Subcutaneous abdominal adipose tissue (tissue), 5 donors: ENCODE measurements around the gene C4B.
"Not testable (repeated sequence)": the region's sequence is repeated elsewhere in the genome, so short reads cannot be mapped to it uniquely, and the experiment has no call there.

Experiments used
- H3K27ac ChIP-seq: one replicate; pipeline ENCODE4 v1.7.0; 2013; ENCODE audit warnings: low read depth, mild to moderate bottlenecking, inconsistent platforms, low read length, moderate library complexity
- H3K27me3 ChIP-seq, 5 donors: one replicate each; pipeline ENCODE4 v1.7.0; 2013; ENCODE audit warnings: low read length in 5 of 5, inconsistent platforms in 1 of 5; ENCODE audit not compliant: control insufficient read depth in 5 of 5, insufficient read depth in 4 of 5
- H3K36me3 ChIP-seq, 5 donors: one replicate each; pipeline ENCODE4 v1.7.0; 2013; ENCODE audit warnings: low read length in 5 of 5; ENCODE audit not compliant: control insufficient read depth in 5 of 5, insufficient read depth in 5 of 5
- H3K4me1 ChIP-seq, 5 donors: one replicate each; pipeline ENCODE4 v1.7.0; 2013; ENCODE audit warnings: low read length in 5 of 5, mild to moderate bottlenecking in 3 of 5, moderate library complexity in 1 of 5; ENCODE audit not compliant: control insufficient read depth in 5 of 5, insufficient read depth in 5 of 5
- H3K4me3 ChIP-seq, 5 donors: one replicate each; pipeline ENCODE4 v1.7.0; 2013; ENCODE audit warnings: low read length in 5 of 5, low read depth in 1 of 5
- H3K9ac ChIP-seq, 5 donors: one replicate each; pipeline ENCODE4 v1.7.0; 2013; ENCODE audit warnings: low read length in 5 of 5, mild to moderate bottlenecking in 4 of 5, moderate library complexity in 3 of 5
- H3K9me3 ChIP-seq, 5 donors: one replicate each; pipeline ENCODE4 v1.7.0; 2013; ENCODE audit warnings: low read length in 5 of 5; ENCODE audit not compliant: control insufficient read depth in 5 of 5
- donor health status: healthy.
- donor health status: healthy.
- donor health status: healthy.
- donor health status: healthy.
- donor health status: healthy.

C4B gene

GRCh38 chr6:32043589-32044380 is 29.2 kb downstream of the C4B start:
- not testable (repeated sequence) for H3K9me3 ChIP-seq, H3K9ac ChIP-seq, H3K27ac ChIP-seq, H3K4me3 ChIP-seq
- H3K27me3 ChIP-seq, result peaks cover 3 to 18% (median 7%) of the 10 kb centered on the region in 5 donors
- H3K36me3 ChIP-seq, result peaks cover 0 to 14% (median 2%) of the 10 kb centered on the region in 5 donors
- peaks cover 6 to 29% (median 27%) of the 10 kb centered on the region in 5 donors for H3K4me1 ChIP-seq

GRCh38 chr6:32044916-32045315 is 30.3 kb downstream of the C4B start:
- not testable (repeated sequence) for H3K9ac ChIP-seq, H3K4me3 ChIP-seq, H3K27ac ChIP-seq, H3K9me3 ChIP-seq
- H3K27me3 ChIP-seq, result peaks cover 3 to 18% (median 7%) of the 10 kb centered on the region in 5 donors
- peaks cover 0 to 20% (median 2%) of the 10 kb centered on the region in 5 donors for H3K36me3 ChIP-seq
- peaks cover 6 to 30% (median 27%) of the 10 kb centered on the region in 5 donors for H3K4me1 ChIP-seq

DNA sequence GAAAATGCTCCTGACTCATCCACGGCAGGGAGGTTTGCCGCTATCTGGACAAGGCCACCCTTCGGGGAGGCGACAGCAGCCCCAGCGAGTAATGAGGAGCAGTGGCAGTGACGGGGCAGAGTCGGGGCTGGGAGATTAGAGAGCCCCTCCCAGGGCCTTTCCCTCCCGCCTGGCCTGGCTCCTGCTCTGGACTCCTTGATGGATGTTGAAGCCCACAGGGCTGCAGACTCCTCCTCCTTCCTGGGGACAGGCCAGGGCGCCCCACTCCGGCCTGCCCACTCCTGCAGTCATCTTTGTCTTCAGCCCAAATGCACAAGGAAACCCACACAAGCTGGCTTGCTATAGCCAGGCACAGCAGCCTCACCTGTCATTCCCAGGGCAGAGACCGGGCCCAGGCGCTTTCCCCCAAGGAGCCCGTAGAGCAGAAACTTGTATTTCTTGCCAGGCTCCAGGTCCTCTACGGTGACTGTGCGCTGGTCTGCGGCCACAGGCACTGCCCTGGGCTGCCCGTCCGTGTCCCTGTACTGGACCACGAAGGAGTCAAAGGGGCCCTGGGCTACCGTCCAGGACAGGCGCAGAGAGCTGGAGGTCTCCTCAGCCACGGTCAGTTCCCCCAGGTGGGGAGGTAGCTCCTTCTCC is 31.3 kb downstream of the C4B start:
- no peak overlapping the region for H3K9ac ChIP-seq
- peak overlapping the region in 1 of 5 donors; percentile 8 for H3K4me3 ChIP-seq
- H3K9me3 ChIP-seq, result peaks cover 0 to 4% (median 0%) of the 10 kb centered on the region in 5 donors
- peaks cover 3 to 18% (median 7%) of the 10 kb centered on the region in 5 donors for H3K27me3 ChIP-seq
- H3K27ac ChIP-seq, result peak overlapping the region; percentile 85
- peaks cover 0 to 24% (median 2%) of the 10 kb centered on the region in 5 donors for H3K36me3 ChIP-seq
- peaks cover 6 to 30% (median 27%) of the 10 kb centered on the region in 5 donors for H3K4me1 ChIP-seq

GRCh38 chr6:32046450-32047083 is 32.0 kb downstream of the C4B start:
- Histone ChIP-seq H3K27me3 (peaks cover 3 to 18% (median 7%) of the 10 kb centered on the region in 5 donors), H3K4me1 (peaks cover 6 to 30% (median 27%) of the 10 kb centered on the region in 5 donors), H3K27ac (peak overlapping the region; percentile 85), H3K9ac (peak overlapping the region in 1 of 5 donors; percentile 21), H3K9me3 (peaks cover 0 to 4% (median 0%) of the 10 kb centered on the region in 5 donors), H3K4me3 (peak overlapping the region in 1 of 5 donors; percentile 8), H3K36me3 (peaks cover 0 to 25% (median 2%) of the 10 kb centered on the region in 5 donors)

GRCh38 chr6:32047084-32047478 is 32.5 kb downstream of the C4B start:
- Histone ChIP-seq H3K36me3 (peaks cover 0 to 25% (median 2%) of the 10 kb centered on the region in 5 donors), H3K4me1 (peaks cover 6 to 30% (median 27%) of the 10 kb centered on the region in 5 donors), H3K27ac (peak overlapping the region; percentile 85), H3K9me3 (peaks cover 0 to 4% (median 0%) of the 10 kb centered on the region in 5 donors), H3K9ac (peak overlapping the region in 2 of 5 donors; percentile 7 to 94), H3K27me3 (peaks cover 3 to 18% (median 7%) of the 10 kb centered on the region in 5 donors), H3K4me3 (peak overlapping the region in 1 of 5 donors; percentile 6)

DNA sequence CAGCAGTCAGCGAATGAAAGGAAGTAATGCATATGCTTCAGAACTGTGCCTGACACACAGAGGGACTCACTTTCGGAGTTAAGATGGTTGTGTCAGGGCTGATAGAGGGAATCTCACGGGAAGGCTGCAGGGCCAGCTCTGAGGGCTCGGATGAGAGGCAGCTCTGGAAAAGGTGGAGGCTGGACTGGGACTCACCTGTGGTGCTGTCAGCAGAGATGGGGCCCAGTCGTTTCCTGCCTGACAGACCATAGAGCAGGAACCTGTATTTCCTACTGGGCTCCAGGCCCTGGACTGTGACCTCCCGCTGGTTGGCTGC is 32.9 kb downstream of the C4B start:
- Histone ChIP-seq H3K9ac (peak overlapping the region in 2 of 5 donors; percentile 7 to 94), H3K4me3 (peak overlapping the region in 1 of 5 donors; percentile 6), H3K27ac (peak overlapping the region; percentile 85), H3K27me3 (peaks cover 3 to 18% (median 7%) of the 10 kb centered on the region in 5 donors), H3K4me1 (peaks cover 6 to 30% (median 27%) of the 10 kb centered on the region in 5 donors), H3K9me3 (peaks cover 0 to 4% (median 0%) of the 10 kb centered on the region in 5 donors), H3K36me3 (peaks cover 0 to 28% (median 2%) of the 10 kb centered on the region in 5 donors)

DNA sequence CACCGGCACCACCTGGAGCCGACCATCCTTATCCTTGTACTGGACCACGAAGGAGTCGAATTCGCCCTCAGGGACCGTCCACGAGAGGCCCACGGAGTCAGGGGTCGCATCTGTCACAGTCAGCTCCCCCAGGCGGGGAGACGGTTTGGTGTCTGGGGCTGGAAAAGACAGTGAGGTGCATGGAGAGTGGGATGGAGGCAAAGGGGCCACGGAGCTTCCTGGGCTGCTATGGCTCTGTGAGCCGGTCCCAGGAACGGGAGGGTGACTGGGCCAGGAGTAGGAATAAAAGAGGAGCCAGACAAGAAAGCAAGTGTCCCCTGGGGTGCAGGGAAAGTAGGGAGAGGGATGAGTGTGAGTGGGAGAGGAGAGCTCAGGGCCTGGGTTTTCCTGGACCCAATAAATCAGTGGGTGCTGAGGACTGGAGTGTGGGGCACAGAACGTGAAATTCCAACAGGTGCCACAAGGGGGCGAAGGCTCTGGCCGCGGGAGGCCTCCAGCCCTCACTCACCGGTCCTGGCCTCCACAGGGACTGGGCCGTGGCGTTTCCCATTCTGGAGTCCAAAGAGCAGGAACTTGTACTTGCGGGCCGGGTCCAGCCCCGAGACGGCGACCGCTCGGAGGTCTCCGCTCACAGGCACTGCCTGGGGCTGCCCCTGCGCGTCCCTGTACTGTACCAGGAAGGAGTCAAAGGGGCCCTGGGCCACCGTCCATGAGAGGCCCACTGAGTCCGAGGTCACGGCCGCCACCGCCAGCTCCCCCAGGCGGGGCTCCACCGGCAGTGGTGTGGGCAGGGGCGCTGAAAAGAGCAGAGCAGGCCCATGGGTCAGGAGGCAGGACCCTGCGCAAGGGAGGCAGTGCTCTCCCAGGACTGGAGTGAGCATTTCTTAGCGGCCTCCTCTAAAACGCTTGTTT is 33.5 kb downstream of the C4B start:
- Histone ChIP-seq H3K9me3 (peaks cover 0 to 4% (median 0%) of the 10 kb centered on the region in 5 donors), H3K27me3 (peaks cover 3 to 18% (median 7%) of the 10 kb centered on the region in 5 donors), H3K4me1 (peaks cover 6 to 30% (median 27%) of the 10 kb centered on the region in 5 donors), H3K27ac (peak overlapping the region; percentile 85), H3K36me3 (peaks cover 0 to 31% (median 2%) of the 10 kb centered on the region in 5 donors), H3K4me3 (peak overlapping the region in 1 of 5 donors; percentile 31), H3K9ac (peak overlapping the region in 2 of 5 donors; percentile 37 to 94)

GRCh38 chr6:32049149-32049548 is 34.6 kb downstream of the C4B start:
- H3K4me3 ChIP-seq, H3K27ac ChIP-seq, H3K9me3 ChIP-seq, H3K9ac ChIP-seq: not testable (repeated sequence)
- Histone ChIP-seq H3K27me3 (peaks cover 3 to 18% (median 7%) of the 10 kb centered on the region in 5 donors), H3K36me3 (peaks cover 0 to 33% (median 0%) of the 10 kb centered on the region in 5 donors), H3K4me1 (peaks cover 6 to 30% (median 27%) of the 10 kb centered on the region in 5 donors)

DNA sequence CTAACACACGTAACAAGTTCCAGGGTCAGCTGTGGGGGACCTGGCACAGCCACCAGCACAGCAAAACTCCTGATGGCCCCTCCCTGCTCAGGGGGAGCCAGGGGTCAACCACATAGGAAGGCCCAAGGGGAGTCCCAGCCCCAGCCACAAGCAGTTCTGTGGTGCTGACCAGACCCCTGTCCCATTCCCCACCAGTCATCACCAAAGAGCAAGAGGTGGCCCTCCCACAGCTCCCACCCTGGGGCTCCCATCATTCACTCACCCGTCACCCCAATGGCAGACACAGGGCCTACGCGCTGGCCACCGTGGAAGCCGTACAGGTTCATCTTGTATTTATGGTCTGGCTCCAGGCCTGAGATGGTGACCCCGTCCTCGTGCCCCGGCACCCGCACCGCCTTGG is 35.1 kb downstream of the C4B start:
- H3K27ac ChIP-seq, H3K4me3 ChIP-seq, H3K9me3 ChIP-seq, H3K9ac ChIP-seq: not testable (repeated sequence)
- Histone ChIP-seq H3K4me1 (peaks cover 6 to 30% (median 27%) of the 10 kb centered on the region in 5 donors), H3K36me3 (peaks cover 0 to 39% (median 5%) of the 10 kb centered on the region in 5 donors), H3K27me3 (peaks cover 3 to 18% (median 7%) of the 10 kb centered on the region in 5 donors)
